Mesenchymal stem cell (in vitro differentiated cells and primary cell): ENCODE data around the gene NKD2.

Experiments used
- DNase-seq: peaks from one replicate; pipeline ENCODE4 v3.0.0-alpha.2; 2013
- H2AFZ ChIP-seq: one replicate; pipeline ENCODE4 v1.6.1; 2013; ENCODE audit warnings: low read depth, mild to moderate bottlenecking, control low read depth, inconsistent platforms, low read length, moderate library complexity
- H2AK5ac ChIP-seq: 2 replicates; pipeline ENCODE4 v1.6.1; 2013; ENCODE audit warnings: low read length, moderate library complexity, mild to moderate bottlenecking, inconsistent platforms; ENCODE audit not compliant: severe bottlenecking
- H2BK120ac ChIP-seq: one replicate; pipeline ENCODE4 v1.6.1; 2013; ENCODE audit warnings: low read depth, mild to moderate bottlenecking, inconsistent platforms, low read length, moderate library complexity
- H2BK12ac ChIP-seq, 2 experiments: one replicate each; pipeline ENCODE4 v1.6.1; 2013; ENCODE audit warnings: inconsistent platforms in 2 of 2, low read length in 2 of 2, mild to moderate bottlenecking in 2 of 2, moderate library complexity in 2 of 2, control low read depth in 1 of 2
- H2BK15ac ChIP-seq: one replicate; pipeline ENCODE4 v1.6.1; 2013; ENCODE audit warnings: mild to moderate bottlenecking, low read depth, inconsistent platforms; ENCODE audit not compliant: poor library complexity, severe bottlenecking
- H2BK5ac ChIP-seq: 2 replicates; pipeline ENCODE4 v1.6.1; 2013; ENCODE audit warnings: low read depth, mild to moderate bottlenecking, low read length, control low read depth, inconsistent platforms; ENCODE audit not compliant: poor library complexity, severe bottlenecking
- H3K14ac ChIP-seq, 2 experiments: one replicate each; pipeline ENCODE4 v1.6.1; 2013; ENCODE audit warnings: inconsistent platforms in 2 of 2, low read length in 2 of 2, control low read depth in 1 of 2, mild to moderate bottlenecking in 1 of 2, moderate library complexity in 1 of 2
- H3K18ac ChIP-seq, 2 experiments: one replicate each; pipeline ENCODE4 v1.6.1; 2013; ENCODE audit warnings: inconsistent platforms in 2 of 2, low read length in 2 of 2, control low read depth in 1 of 2, low read depth in 1 of 2, mild to moderate bottlenecking in 1 of 2
- H3K23ac ChIP-seq, 2 experiments: one replicate each; pipeline ENCODE4 v1.6.1; 2013; ENCODE audit warnings: inconsistent platforms in 2 of 2, low read length in 2 of 2, mild to moderate bottlenecking in 2 of 2, moderate library complexity in 2 of 2, control low read depth in 1 of 2
- H3K27ac ChIP-seq: 2 replicates; pipeline ENCODE4 v1.5.1; 2013; ENCODE audit warnings: mild to moderate bottlenecking, moderate library complexity, low read length, control low read depth, inconsistent platforms; ENCODE audit not compliant: poor library complexity, severe bottlenecking
- H3K27me3 ChIP-seq, 2 experiments: 2 replicates each; pipeline versions ENCODE4 v1.6.1 to v1.7.0; 2013; ENCODE audit warnings: low read length in 2 of 2, mild to moderate bottlenecking in 2 of 2, moderate library complexity in 2 of 2, control low read depth in 1 of 2, inconsistent platforms in 1 of 2; ENCODE audit not compliant: control insufficient read depth in 1 of 2, insufficient read depth in 1 of 2
- H3K36me3 ChIP-seq, 2 experiments: 2 replicates each; pipeline versions ENCODE4 v1.6.1 to v1.7.0; 2013; ENCODE audit warnings: low read length in 2 of 2, control low read depth in 1 of 2, inconsistent platforms in 1 of 2, low read depth in 1 of 2, mild to moderate bottlenecking in 1 of 2; ENCODE audit not compliant: insufficient read depth in 2 of 2, control insufficient read depth in 1 of 2
- H3K4ac ChIP-seq, 2 experiments: one replicate each; pipeline ENCODE4 v1.6.1; 2013; ENCODE audit warnings: inconsistent platforms in 2 of 2, low read length in 2 of 2, mild to moderate bottlenecking in 2 of 2, moderate library complexity in 2 of 2, control low read depth in 1 of 2, low read depth in 1 of 2
- H3K4me1 ChIP-seq: 2 replicates; pipeline ENCODE4 v1.6.1; 2013; ENCODE audit warnings: low read depth, low read length, control low read depth; ENCODE audit not compliant: control insufficient read depth, insufficient read depth
- H3K4me2 ChIP-seq: 2 replicates; pipeline ENCODE4 v1.6.1; 2013; ENCODE audit warnings: low read length, mild to moderate bottlenecking, inconsistent platforms; ENCODE audit not compliant: poor library complexity, severe bottlenecking
- H3K4me3 ChIP-seq, 2 experiments: 2 replicates each; pipeline versions ENCODE4 v1.5.1 to v1.7.0; 2013; ENCODE audit warnings: low read length in 2 of 2, mild to moderate bottlenecking in 2 of 2, control low read depth in 1 of 2, low read depth in 1 of 2; ENCODE audit not compliant: insufficient read depth in 1 of 2
- H3K79me1 ChIP-seq: replicated peaks from 2 replicates; pipeline ENCODE4 v1.6.1; 2013; ENCODE audit warnings: mild to moderate bottlenecking, control low read depth, low read length, inconsistent platforms; ENCODE audit not compliant: poor library complexity, severe bottlenecking
- H3K9ac ChIP-seq: 2 replicates; pipeline ENCODE4 v1.7.0; 2013; ENCODE audit warnings: mild to moderate bottlenecking, low read length, moderate library complexity
- H3K9me3 ChIP-seq: 2 replicates; pipeline ENCODE4 v1.7.0; 2013; ENCODE audit warnings: mild to moderate bottlenecking, low read length; ENCODE audit not compliant: control insufficient read depth
- H4K8ac ChIP-seq: one replicate; pipeline ENCODE4 v1.6.1; 2013; ENCODE audit warnings: inconsistent platforms, mild to moderate bottlenecking, low read length, moderate library complexity
- H4K91ac ChIP-seq: one replicate; pipeline ENCODE4 v1.6.1; 2013; ENCODE audit warnings: mild to moderate bottlenecking, low read length, inconsistent platforms
- WGBS: methylation state at CpG from one replicate; pipeline ENCODE4 v1.1.7; 2013; ENCODE audit warnings: mixed read lengths; 5-methylcytosine and 5-hydroxymethylcytosine counted together

The NKD2 gene

DNA sequence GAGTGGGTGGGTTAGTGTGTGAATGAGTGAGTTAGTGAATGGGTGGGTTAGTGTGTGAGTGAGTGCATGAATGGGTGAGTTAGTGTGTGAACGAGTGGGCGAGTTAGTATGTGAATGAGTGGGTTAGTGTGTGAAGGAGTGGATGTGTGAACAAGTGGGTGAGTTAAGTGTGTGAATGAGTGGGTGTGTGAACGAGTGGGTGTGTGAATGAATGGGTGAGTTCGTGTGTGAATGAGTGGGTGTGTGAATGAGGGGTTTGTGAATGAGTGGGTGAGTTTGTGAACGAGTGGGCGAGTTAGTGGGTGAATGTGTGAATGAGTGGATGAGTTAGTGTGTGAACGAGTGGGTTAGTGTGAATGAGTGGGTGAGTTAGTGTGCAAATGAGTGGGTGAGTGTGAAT lies 34.0 kb downstream of the NKD2 start:
- H2AFZ ChIP-seq, result no peak overlapping the region
- H3K18ac ChIP-seq, result no peak overlapping the region
- H2BK5ac ChIP-seq, result no peak overlapping the region
- H3K9me3 ChIP-seq, result no peaks in the 10 kb centered on the region
- H2BK15ac ChIP-seq, result no peak overlapping the region
- H2AK5ac ChIP-seq, result no peak overlapping the region
- no peak overlapping the region for H3K4me2 ChIP-seq
- H3K14ac ChIP-seq, result no peak overlapping the region
- no peak overlapping the region for H3K27ac ChIP-seq
- H3K79me1 ChIP-seq, result no peaks in the 10 kb centered on the region
- H3K27me3 ChIP-seq, result peaks cover 4% of the 10 kb centered on the region in 2 experiments
- WGBS, result 89% methylated on average over 7 of the region's 7 CpGs
- no peak overlapping the region for H3K4ac ChIP-seq
- no peak overlapping the region for H2BK12ac ChIP-seq
- H4K91ac ChIP-seq, result no peak overlapping the region
- no peak for DNase-seq
- H3K23ac ChIP-seq, result no peak overlapping the region
- no peak overlapping the region for H4K8ac ChIP-seq
- H3K36me3 ChIP-seq, result no peaks in the 10 kb centered on the region
- H2BK120ac ChIP-seq, result no peak overlapping the region
- H3K9ac ChIP-seq, result no peak overlapping the region
- H3K4me3 ChIP-seq, result no peak overlapping the region
- H3K4me1 ChIP-seq, result no peaks in the 10 kb centered on the region

GRCh38 chr5:1043327-1043726 lies 34.7 kb downstream of the NKD2 start:
- H3K27me3 ChIP-seq, result peaks cover 4% of the 10 kb centered on the region in 2 experiments
- no peak overlapping the region for H3K4ac ChIP-seq
- no peak overlapping the region for H2AFZ ChIP-seq
- no peaks in the 10 kb centered on the region for H3K9me3 ChIP-seq
- H3K4me2 ChIP-seq, result no peak overlapping the region
- H2BK120ac ChIP-seq, result no peak overlapping the region
- no peak for DNase-seq
- no peaks in the 10 kb centered on the region for H3K4me1 ChIP-seq
- H3K18ac ChIP-seq, result no peak overlapping the region
- H3K27ac ChIP-seq, result no peak overlapping the region
- no peak overlapping the region for H4K91ac ChIP-seq
- no peak overlapping the region for H3K4me3 ChIP-seq
- no peak overlapping the region for H2BK5ac ChIP-seq
- no peak overlapping the region for H4K8ac ChIP-seq
- H2BK15ac ChIP-seq, result no peak overlapping the region
- H3K9ac ChIP-seq, result no peak overlapping the region
- H3K14ac ChIP-seq, result no peak overlapping the region
- WGBS, result 91% methylated on average over 7 of the region's 7 CpGs
- H2AK5ac ChIP-seq, result no peak overlapping the region
- no peaks in the 10 kb centered on the region for H3K36me3 ChIP-seq
- H3K79me1 ChIP-seq, result no peaks in the 10 kb centered on the region
- no peak overlapping the region for H3K23ac ChIP-seq
- H2BK12ac ChIP-seq, result no peak overlapping the region

DNA sequence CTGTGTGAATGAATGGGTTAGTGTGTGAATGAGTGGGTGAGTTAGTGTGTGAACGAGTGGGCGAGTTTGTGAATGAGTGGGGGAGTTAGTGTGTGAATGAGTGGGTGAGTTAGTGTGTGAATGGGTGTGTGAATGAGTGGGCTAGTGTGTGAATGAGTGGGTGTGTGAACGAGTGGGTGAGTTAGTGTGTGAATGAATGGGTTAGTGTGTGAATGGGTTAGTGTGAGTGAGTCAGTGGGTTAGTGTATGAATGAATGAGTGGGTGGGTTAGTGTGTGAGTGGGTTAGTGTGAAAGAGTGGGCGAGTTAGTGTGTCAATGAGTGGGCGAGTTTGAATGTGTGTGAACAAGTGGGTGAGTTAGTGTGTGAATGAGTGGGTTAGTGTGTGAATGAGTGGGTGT lies 35.5 kb downstream of the NKD2 start:
- H3K18ac ChIP-seq, result no peak overlapping the region
- H3K79me1 ChIP-seq, result no peaks in the 10 kb centered on the region
- no peak overlapping the region for H3K4me2 ChIP-seq
- H3K9me3 ChIP-seq, result no peaks in the 10 kb centered on the region
- H2AK5ac ChIP-seq, result no peak overlapping the region
- H4K8ac ChIP-seq, result no peak overlapping the region
- DNase-seq, result no peak
- no peak overlapping the region for H3K4me3 ChIP-seq
- H2BK15ac ChIP-seq, result no peak overlapping the region
- H3K9ac ChIP-seq, result no peak overlapping the region
- H3K14ac ChIP-seq, result no peak overlapping the region
- H3K27ac ChIP-seq, result no peak overlapping the region
- no peak overlapping the region for H4K91ac ChIP-seq
- no peak overlapping the region for H2AFZ ChIP-seq
- H3K23ac ChIP-seq, result no peak overlapping the region
- no peak overlapping the region for H2BK120ac ChIP-seq
- H3K4ac ChIP-seq, result no peak overlapping the region
- H2BK12ac ChIP-seq, result no peak overlapping the region
- H3K27me3 ChIP-seq, result peaks cover 0 to 4% of the 10 kb centered on the region in 2 experiments
- no peaks in the 10 kb centered on the region for H3K36me3 ChIP-seq
- no peak overlapping the region for H2BK5ac ChIP-seq
- 83% methylated on average over 5 of the region's 5 CpGs for WGBS
- no peaks in the 10 kb centered on the region for H3K4me1 ChIP-seq

GRCh38 chr5:1045960-1046560 lies 37.5 kb downstream of the NKD2 start:
- Histone ChIP-seq H3K27me3 (peaks cover 0 to 9% of the 10 kb centered on the region in 2 experiments), H3K79me1 (no peaks in the 10 kb centered on the region), H3K4me2 (no peak overlapping the region), H2BK5ac (no peak overlapping the region), H3K36me3 (no peaks in the 10 kb centered on the region), H3K4ac (no peak overlapping the region), H3K9ac (no peak overlapping the region), H2AFZ (no peak overlapping the region), H4K91ac (no peak overlapping the region), H3K27ac (no peak overlapping the region), H2BK12ac (no peak overlapping the region), H4K8ac (no peak overlapping the region), H3K4me1 (no peaks in the 10 kb centered on the region), H3K23ac (no peak overlapping the region), H3K14ac (no peak overlapping the region), H3K18ac (no peak overlapping the region), H3K4me3 (no peak overlapping the region), H2BK15ac (no peak overlapping the region), H2BK120ac (no peak overlapping the region), H2AK5ac (no peak overlapping the region), H3K9me3 (no peaks in the 10 kb centered on the region)
- DNase-seq, result no peak
- 92% methylated on average over 9 of the region's 9 CpGs for WGBS
